CD1c-positive myeloid dendritic cell (primary cell): ENCODE data around the gene AGBL5.

Source experiments
- DNase-seq: peaks from one replicate; pipeline ENCODE4 v3.0.0-alpha.2; 2016; ENCODE audit errors: extremely low spot score

Gene AGBL5

DNA sequence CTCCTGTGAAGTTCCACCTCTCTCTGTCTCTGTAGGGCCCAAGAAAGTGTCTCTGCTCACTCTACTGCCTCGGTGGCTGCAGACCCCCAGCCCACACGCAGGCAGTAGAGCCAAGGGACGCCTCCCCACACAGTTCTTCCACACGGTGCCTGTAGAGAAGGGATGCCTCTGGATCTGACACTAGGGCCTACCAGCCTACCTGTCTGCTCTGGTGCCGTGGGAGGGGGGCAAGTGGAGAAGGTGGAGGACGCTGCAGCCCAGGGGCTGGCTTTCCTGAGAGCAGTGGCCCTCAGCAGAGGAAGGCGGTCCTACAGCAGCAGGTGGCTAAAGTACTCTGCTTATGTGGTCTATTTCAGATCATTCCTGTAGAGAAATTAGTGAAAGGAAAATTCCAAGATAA lies 27.7 kb upstream of the AGBL5 start:
- DNase-seq = no peak

DNA sequence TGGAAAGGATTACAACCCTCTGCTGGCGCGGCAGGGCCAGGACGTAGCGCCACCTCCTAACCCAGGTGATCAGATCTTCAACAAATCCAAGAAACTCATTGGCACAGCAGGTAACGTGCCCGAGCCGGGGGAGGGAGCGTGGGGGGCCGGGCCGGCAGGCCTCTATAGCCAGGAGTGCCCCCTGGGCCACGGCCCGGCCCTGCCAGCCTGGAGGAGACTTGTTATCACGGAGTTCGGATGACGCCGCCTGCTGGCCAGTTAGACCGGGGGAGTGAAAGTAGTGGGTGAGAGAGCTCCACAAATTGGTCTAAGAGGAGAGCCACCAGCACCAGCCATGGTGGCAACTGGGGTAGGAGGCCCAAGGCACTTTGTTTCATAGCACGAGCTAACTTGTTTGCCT lies 27.3 kb upstream of the AGBL5 start:
- DNase-seq = no peak

DNA sequence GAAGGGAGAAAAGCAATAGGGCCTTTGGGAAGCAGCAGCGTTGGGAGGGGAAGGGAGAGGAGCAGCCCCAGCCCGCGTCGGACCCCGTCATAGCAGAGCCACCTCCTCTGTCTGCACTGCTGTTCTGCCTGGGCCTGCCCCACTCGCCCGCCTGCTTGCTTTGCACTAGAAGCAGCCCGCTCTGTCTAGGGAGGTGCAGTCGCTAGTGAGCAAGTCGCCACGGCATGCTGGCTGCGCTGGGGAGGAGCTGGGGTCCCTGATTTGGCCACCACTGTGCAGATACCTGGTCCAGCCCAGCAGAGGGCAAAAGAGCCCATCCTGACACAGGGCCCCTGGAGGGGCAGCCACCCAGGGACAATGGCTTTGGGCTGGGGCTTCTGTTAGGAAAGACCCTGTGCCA lies 26.7 kb upstream of the AGBL5 start:
- no peak for DNase-seq

DNA sequence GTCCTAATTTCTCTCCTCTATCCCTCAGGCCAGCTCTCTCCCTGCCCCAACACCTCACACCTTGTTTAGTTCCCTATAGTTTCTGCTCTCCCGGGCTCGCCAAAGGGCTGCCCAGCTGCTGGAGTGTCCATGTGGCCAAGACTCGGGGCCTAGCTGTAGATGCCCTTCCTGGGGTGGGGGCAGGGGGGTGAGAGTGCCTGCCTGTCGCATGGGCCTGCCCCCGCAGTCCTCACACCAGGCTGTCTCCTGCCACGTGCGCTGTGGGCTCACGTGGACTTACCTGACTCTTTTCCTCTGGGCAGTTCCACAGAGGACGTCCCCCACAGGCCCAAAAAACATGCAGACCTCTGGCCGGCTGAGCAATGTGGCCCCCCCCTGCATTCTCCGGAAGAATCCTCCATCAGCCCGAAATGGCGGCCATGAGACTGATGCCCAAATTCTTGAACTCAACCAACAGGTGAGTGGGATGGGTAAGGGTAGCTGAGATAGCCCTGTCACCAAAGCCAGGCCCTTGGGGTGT lies 26.1 kb upstream of the AGBL5 start:
- no peak for DNase-seq

DNA sequence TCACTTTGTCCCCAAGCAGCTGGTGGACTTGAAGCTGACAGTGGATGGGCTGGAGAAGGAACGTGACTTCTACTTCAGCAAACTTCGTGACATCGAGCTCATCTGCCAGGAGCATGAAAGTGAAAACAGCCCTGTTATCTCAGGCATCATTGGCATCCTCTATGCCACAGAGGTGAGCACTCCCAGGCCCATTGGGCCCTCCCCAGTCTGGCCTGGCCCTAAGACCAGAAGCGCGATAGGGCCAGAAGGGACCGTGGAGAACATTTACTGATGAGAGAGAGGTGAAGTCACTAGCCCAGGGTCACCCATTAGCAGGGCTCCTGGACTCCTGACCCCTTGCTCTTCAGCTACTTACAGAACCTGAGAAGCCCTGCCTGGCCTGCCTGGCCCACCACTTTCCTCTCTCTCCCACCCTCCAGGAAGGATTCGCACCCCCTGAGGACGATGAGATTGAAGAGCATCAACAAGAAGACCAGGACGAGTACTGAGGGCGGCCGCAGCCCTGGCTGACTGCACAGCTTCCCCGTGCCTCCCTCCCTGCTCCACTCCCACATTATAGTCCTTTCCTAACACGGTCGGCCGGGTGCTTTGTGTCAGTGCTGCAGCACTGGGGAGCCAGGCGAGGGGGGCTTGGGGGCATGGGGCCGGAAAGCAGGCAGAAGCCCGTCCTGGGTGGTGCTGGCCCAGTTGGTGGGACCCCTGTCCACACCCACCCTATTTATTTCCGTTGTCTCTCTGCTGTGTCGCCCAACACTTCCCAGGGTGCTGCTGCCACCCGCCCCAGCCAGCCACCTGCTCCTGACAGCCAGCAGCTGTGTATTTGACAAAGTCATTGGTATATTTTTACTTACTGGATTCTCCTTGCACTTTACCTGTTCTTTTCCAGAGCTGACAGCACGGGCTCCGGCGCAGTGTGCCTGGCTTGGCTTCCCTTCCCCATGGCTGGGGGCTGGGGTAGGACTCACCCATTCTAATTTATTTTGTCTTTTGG lies 25.3 kb upstream of the AGBL5 start:
- DNase-seq = no peak

DNA sequence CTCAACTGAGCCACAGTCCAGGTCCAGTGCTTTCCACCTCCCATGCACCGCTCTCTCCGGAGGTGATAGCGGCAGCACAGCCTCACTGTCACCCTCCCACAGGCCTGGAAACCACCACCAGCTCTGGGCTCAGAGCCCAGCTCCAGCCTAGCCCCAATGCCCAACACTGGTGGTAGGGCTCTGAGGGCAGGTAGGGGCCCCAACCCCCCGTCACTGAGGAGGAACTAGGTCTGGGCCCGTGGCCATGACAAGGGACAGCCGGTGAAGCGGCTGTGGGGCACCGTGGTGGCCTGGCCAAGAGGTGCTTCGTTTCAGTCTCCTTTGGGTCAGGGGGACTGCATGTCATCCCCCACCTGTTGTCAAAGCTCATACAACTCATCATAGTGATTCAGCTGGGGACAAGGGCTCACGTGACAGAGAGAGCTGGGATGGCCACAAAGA lies 24.2 kb upstream of the AGBL5 start:
- no peak for DNase-seq

DNA sequence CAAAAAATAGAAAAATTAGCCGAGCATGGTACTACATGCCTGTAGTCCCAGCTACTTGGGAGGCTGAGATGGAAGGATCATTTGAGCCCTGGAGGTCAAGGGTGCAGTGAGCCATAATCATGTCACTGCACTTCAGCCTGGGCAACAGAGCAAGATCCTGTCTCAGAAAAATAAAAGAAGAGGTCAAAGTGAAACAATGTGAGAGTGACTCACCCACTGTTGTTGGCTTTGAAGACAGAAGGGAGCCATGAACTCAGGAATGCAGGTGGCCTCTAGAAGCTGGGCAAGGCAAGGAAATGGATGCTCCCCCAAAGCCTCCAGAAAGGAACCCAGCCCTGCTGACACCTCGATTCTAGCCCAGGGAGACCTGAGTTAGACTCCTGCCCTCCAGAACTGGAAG lies 22.4 kb upstream of the AGBL5 start:
- no peak for DNase-seq

DNA sequence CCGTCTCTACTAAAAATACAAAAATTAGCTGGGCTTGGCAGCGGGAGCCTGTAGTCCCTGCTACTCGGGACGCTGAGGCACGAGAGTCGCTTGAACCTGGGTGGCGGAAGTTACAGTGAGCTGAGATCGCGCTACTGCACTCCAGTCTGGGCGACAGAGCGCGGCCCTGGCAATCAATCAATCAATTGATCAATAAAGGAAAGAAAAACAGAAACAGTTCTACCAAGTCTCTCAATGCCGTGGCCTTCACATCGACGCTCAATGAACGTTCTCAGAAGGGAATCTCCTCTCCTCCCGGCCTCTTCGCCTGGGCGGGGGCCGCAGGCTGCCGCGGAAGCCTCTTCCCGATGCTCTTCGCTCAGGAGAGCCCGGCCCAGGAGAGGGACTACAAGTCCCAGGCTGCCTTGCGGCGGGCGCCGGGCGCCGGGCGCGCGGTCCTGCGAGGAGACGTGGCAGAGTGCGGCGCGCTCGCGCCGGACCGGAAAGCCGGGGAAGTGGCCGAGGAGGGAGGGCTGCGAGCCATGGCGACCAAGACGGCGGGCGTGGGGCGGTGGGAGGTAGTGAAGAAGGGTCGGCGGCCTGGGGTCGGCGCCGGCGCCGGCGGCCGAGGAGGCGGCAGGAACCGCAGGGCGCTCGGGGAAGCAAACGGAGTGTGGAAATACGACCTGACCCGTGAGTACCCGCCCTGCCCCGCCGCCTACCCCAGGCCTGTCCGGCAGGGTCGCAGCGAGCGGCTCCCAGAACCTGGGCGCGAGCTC lies 18.8 kb upstream of the AGBL5 start, which contains the start of gene TMEM214:
TMEM214 (plus strand) TSS at position 471 of the 758 bp plus-strand sequence; CDS start at position 522, 51 bp downstream.
- DNase-seq = peak; percentile 89

DNA sequence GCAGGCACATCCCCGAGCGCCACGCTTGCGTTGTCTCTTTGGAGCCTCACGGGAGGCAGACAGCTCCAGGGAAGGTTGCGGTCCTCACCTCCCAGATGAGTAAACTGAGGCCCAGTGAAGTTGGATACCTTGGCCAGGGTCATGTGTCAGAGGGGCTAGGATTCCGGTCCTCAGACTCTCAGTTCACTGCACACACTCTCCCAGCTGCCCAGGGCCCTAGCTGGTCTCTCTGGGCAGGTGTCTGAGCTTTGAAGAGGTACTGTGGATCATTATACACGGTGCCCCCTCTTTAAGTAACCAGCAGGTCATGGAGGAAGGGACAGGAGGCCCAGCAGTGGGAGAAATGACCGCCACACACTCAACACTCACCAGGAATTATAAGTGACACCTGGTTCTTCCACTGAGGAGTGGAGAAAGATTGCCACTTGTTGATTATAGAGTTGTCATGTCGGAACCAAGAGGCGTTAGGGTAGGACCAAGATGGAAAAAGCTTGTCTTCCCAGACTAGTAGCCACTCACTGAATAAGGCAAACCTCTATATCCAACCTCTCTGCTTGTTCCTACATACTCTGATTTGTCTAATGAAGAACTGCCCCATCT lies 18.1 kb upstream of the AGBL5 start:
- no peak for DNase-seq

DNA sequence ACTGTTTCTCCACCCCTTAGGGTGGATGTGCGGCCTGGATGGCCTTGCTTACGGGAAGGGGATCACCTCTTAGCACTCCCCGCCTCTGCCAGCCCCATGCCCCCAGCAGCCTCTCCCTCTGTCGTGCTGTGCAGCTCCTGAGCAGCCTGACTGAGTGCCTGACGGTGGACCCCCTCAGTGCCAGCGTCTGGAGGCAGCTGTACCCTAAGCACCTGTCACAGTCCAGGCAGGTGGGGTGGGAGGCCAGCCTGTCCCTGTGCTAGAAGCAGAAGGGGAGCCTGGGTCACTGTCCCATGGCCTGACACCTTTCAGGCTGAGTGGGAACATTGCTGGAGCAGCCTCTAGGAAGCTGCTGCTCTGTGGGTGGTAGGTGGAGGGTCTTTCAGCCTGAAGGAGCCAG lies 13.5 kb upstream of the AGBL5 start:
- no peak for DNase-seq

DNA sequence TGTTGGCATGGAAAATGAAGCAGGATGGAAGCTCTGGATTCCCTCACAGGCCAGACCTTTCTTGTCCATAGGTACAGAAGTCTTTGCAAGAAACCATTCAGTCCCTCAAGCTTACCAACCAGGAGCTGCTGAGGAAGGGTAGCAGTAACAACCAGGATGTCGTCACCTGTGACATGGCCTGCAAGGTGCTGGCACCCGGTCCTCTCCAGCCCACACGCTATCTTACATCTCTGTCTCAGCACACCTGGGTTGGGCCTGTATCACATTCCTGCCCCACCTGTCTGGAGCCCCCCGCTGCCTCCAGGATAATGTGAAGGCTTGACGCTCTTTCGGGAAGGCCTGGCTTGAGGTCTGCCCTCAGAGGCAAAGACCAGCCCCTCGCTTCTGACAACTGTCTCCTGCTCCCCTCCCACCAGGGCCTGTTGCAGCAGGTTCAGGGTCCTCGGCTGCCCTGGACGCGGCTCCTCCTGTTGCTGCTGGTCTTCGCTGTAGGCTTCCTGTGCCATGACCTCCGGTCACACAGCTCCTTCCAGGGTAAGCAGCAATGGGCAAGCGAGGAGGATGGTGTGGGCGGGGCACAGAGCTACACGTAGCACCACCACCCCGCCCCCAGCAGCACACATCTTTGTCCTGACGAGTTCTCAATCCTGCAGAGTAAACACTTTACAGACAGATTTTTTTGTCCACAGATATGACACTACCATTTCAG lies 12.7 kb upstream of the AGBL5 start:
- DNase-seq = no peak

DNA sequence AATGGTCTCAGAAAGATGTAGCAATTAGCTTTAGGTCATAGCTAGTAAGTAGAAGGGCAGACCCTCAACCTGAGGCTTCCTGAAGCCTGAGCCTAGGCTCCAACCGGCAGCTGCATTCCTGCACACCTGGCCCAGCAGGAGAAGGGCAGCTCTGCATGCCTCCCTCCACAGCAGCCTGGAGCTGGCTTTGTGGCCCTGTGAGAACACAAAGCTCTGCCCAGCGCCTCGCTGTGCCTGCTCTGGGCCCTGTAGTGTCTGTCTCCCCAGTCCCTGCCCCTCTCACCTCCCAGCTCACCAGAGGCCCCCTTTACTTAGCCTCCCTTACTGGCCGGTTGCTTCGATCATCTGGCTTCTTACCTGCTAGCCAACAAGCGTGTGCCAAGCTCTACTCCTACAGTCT lies 12.0 kb upstream of the AGBL5 start:
- DNase-seq = no peak

DNA sequence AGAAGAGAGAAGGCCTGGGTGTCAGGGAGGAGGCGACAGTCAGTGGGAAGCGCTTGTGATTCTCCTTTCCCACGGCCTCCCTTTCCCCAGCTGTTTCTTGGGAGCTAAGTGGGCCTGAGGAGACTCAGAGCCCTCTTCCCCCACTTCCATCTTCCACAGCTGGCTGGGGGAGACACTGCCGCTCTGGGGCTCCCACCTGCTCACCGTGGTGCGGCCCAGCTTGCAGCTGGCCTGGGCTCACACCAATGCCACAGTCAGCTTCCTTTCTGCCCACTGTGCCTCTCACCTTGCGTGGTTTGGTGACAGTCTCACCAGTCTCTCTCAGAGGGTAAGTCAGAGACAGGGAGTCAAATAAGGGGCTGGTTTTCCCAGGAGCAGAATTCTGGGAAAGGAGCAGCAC lies 11.6 kb upstream of the AGBL5 start:
- DNase-seq = no peak

DNA sequence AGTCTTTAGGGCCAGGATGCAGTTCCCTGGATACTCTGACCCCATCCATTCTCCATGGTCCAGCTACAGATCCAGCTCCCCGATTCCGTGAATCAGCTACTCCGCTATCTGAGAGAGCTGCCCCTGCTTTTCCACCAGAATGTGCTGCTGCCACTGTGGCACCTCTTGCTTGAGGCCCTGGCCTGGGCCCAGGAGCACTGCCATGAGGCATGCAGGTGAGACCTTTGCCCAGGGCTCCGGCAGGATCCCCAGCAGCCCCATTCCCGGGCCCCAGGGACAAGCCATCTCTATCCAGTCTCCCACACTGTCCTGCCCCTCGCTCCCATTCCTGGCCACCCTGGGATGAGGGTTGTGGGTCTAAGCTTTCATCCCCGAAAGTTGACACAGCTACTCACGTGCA lies 11.2 kb upstream of the AGBL5 start:
- no peak for DNase-seq

DNA sequence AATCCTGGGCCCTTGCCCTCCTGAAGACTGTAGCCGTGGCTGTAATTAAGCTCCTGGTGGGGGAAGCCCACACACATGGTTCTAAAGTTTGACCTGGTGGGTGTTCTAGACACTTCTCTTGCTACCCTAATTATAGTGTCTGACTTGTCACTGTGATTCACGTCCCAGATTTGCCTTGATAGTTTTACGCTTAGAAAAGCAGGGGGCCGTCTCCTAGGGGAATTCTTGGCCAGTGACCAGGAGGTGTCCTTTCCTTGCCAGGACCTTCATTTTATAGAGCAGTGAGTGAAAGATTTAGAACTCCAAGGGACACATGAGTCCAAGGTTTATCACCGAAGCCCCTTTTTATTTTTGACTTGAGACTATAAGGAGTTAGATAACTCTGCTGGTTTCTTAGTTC lies 9.7 kb upstream of the AGBL5 start:
- no peak for DNase-seq

DNA sequence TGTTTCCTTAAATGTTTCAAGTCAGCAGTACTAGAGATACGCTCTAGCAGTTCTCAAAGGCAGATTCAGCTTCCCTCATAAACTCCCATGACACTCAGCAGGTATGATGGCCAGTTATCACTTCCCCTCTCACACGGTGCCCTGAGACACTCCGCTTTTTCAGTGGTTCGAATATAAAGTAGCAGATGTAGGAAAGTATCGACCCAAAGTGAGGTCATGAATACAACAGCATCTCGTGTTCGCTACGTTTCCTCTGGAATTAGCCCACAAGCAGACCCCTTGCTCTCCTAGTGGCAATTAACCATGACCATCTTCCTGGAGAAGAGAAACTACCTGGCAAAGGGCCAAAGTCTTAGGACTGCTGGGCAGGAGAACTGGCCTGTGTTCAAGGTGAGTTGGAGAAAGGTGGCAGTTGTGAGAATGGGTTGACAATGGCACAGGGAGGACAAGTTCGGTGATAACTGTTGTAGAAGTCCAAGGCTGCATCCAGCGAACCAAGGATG lies 9.3 kb upstream of the AGBL5 start:
- no peak for DNase-seq

DNA sequence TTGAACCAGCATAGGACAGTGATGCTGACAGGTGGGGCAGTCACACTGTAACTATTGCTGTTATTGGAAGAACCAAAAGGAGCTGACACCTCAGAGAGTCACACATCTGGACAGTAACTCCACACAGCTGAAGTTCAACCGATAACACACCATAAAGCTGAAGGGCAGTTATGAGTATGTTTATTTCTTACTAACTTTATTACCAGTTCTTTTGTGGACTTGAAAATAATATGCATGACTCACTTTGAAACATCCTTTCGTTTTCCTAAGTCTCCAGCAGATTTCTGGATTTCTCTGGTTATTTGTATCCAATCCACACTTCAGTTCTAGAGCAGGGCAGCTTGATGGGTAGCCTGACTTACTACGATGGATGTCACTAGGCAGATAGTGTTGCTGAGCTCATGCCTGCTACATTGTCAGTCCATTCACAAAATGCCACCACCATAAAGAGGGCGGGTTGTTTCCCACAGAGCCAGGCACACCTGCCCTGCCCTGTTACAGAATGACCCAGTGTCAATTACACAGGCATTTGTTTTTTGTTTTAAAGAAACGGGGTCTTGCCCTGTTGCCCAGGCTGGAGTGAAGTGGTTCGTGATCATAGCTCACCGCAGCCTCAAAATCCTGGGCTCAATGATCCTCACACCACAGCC lies 8.4 kb upstream of the AGBL5 start:
- no peak for DNase-seq

DNA sequence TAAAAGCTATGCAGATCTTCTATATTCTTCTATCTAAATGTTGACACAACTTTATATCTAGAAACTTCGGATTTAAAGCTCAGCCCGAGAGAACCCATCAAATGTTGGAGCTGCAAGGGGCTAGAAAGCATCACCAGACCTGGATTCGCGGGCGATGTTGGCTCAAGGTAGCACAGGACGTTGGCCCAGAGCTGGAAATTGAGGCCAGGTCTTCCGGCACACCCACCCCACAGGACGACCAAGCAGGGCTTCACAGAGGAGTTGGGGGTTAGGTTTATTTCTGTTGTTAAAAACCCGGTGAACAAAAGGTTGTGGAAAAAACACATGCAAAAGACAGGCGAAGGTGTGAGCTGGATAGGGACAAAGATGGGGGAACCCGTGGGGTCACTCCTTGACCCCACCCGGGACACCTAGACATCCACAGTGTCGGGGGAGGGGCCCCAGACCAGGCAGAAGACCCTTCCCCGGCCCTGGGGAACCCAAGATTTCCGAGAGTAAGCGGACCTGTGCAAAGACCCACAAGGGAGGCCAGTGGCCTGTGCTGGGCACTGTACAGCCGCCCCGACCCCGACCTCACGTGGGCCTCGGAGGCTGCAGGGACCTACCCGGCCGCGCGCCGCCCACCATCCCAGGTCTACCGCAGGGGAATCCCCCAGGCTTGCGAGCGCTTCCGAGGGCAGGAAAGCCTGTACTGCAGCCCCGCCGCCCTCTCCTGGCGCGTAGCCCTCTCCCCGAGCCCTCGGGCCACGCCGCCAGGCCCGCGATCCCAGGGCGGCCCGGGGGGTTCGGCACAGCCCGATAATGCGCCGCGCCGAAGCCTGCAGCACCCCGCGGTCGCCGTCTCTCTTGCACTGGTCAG lies 1.8 kb upstream of the AGBL5 start:
- peak; percentile 58 for DNase-seq

DNA sequence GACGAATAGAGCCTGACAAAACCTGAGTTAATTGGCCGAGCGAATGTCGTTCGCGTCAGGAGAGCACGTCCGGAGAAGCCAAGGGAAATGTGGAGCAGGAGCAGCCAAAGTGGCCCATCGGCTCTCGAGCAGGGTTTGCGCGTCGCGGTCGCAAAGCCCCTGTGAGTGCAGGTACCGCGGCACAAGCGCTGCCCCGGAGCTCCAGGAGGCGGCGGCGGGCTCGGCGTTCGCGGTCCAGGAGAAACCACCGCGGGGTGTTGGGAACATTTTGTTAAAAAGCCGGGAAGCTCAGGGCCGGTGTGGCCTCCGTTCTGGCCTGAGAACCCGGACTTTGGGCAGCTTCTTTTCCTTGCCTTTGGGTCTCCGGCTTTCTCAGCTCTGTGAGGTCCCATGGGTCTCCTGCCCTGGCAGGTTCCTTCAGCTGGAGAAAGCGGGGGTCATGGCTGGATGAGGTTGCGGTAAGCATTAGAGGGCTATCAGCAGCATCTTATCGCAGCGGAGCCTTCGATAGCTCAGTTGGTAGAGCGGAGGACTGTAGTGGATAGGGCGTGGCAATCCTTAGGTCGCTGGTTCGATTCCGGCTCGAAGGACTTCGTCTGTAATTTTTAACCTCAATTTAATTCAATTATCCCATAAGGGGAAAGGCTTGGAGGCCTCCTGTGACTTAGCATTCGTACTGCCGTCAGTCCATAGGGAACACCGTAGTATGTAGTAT lies 1.0 kb upstream of the AGBL5 start:
- DNase-seq = peak; percentile 94
